ENCODE measurements around the gene IGLON5.
A peak's percentile ranks its signal among the peaks of the same experiment; 100 is the strongest.

The IGLON5 gene

GRCh38 chr19:51295382-51296126 is 15.9 kb upstream of the IGLON5 start:
- no peak for ATAC-seq
- TF ChIP-seq GLIS3 (CRISPR knock-in tag; IDR thresholded peaks at IDR 0.05) (no peak), SNAI2 (CRISPR knock-in tag; IDR thresholded peaks at IDR 0.05) (no peak), TSHZ2 (CRISPR knock-in tag; IDR thresholded peaks at IDR 0.05) (no peak), ESRRG (CRISPR knock-in tag; IDR thresholded peaks at IDR 0.05) (no peak), OSR1 (CRISPR knock-in tag; IDR thresholded peaks at IDR 0.05) (no peak), ZFP3 (CRISPR knock-in tag; IDR thresholded peaks at IDR 0.05) (no peak), ZNF70 (CRISPR knock-in tag; IDR thresholded peaks at IDR 0.05) (no peak), TOX (CRISPR knock-in tag; IDR thresholded peaks at IDR 0.05; ENCODE audit: borderline replicate concordance) (no peak)
- TF ChIP-seq, protein P1, sequence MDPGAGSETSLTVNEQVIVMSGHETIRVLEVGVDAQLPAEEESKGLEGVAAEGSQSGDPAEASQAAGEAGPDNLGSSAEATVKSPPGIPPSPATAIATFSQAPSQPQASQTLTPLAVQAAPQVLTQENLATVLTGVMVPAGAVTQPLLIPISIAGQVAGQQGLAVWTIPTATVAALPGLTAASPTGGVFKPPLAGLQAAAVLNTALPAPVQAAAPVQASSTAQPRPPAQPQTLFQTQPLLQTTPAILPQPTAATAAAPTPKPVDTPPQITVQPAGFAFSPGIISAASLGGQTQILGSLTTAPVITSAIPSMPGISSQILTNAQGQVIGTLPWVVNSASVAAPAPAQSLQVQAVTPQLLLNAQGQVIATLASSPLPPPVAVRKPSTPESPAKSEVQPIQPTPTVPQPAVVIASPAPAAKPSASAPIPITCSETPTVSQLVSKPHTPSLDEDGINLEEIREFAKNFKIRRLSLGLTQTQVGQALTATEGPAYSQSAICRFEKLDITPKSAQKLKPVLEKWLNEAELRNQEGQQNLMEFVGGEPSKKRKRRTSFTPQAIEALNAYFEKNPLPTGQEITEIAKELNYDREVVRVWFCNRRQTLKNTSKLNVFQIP (CRISPR knock-in tag; IDR thresholded peaks at IDR 0.05; ENCODE audit: borderline replicate concordance, low read depth) = no peak

DNA sequence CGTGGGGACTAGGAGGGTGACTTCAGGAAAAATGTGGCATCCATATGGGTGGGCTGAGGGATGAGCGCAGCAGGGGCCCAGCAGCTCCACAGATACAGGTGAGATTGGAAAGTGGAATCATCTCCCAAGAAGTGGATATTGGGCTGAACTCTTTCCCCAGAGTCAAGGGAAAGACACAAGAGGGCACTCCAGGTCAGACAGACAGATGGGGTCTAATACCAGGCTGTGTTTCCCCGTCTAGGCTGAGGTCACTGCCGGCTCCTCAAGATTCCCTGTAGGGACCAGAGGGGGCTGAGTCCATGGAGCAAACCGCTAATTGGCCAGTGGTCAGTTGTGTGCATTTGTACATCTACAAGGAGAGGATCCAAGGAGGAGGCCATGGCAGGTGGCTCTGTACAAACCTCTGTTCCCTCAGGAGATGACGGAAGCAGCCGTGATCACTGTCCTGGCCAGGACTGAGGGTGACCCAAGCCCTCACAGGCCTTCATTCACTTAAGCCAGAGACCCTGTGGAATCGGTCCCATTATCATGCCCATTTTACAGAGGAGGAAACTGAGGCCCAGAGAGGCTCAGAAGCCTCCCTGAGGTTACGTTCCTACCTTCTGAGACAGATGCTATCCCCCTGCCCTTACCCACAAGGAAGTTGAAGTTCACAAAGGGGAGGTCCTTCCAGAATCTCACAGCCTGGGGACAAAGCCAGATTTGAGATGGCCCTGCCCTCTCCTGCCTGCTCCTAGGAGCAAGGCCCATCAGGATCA is 14.9 kb upstream of the IGLON5 start:
- no peak for TF ChIP-seq RARB (CRISPR knock-in tag; IDR thresholded peaks at IDR 0.05)
- TF ChIP-seq, protein P2, sequence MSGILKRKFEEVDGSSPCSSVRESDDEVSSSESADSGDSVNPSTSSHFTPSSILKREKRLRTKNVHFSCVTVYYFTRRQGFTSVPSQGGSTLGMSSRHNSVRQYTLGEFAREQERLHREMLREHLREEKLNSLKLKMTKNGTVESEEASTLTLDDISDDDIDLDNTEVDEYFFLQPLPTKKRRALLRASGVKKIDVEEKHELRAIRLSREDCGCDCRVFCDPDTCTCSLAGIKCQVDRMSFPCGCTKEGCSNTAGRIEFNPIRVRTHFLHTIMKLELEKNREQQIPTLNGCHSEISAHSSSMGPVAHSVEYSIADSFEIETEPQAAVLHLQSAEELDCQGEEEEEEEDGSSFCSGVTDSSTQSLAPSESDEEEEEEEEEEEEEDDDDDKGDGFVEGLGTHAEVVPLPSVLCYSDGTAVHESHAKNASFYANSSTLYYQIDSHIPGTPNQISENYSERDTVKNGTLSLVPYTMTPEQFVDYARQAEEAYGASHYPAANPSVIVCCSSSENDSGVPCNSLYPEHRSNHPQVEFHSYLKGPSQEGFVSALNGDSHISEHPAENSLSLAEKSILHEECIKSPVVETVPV (CRISPR knock-in tag; IDR thresholded peaks at IDR 0.05) = no peak
- TF ChIP-seq ZFP3 (CRISPR knock-in tag; IDR thresholded peaks at IDR 0.05) = no peak
- no peak for TF ChIP-seq CSDC2 (CRISPR knock-in tag; IDR thresholded peaks at IDR 0.05)
- TF ChIP-seq SNAI2 (CRISPR knock-in tag; IDR thresholded peaks at IDR 0.05) = no peak
- TF ChIP-seq TSHZ2 (CRISPR knock-in tag; IDR thresholded peaks at IDR 0.05) = no peak
- no peak for TF ChIP-seq TOX (CRISPR knock-in tag; IDR thresholded peaks at IDR 0.05; ENCODE audit: borderline replicate concordance)
- TF ChIP-seq, protein P1 (CRISPR knock-in tag; IDR thresholded peaks at IDR 0.05; ENCODE audit: borderline replicate concordance, low read depth) = no peak
- TF ChIP-seq GLIS3 (CRISPR knock-in tag; IDR thresholded peaks at IDR 0.05) = no peak
- TF ChIP-seq ZC3H10 (CRISPR knock-in tag; IDR thresholded peaks at IDR 0.05) = no peak
- no peak for TF ChIP-seq ZNF8 (CRISPR knock-in tag; IDR thresholded peaks at IDR 0.05)
- peak; percentile 41 for ATAC-seq

GRCh38 chr19:51297406-51297805 is 14.0 kb upstream of the IGLON5 start:
- TF ChIP-seq TCF4 (CRISPR knock-in tag; IDR thresholded peaks at IDR 0.05; ENCODE audit: borderline replicate concordance) (no peak), ESRRG (CRISPR knock-in tag; IDR thresholded peaks at IDR 0.05) (no peak), CSDC2 (CRISPR knock-in tag; IDR thresholded peaks at IDR 0.05) (no peak), ZC3H10 (CRISPR knock-in tag; IDR thresholded peaks at IDR 0.05) (no peak), TSHZ2 (CRISPR knock-in tag; IDR thresholded peaks at IDR 0.05) (no peak), ZFP30 (CRISPR knock-in tag; IDR thresholded peaks at IDR 0.05) (no peak), ARNTL (CRISPR knock-in tag; IDR thresholded peaks at IDR 0.05; ENCODE audit: borderline replicate concordance, low read depth) (no peak), ZFP3 (CRISPR knock-in tag; IDR thresholded peaks at IDR 0.05) (no peak)

More at GRCh38 chr19:51297406-51297805, 14.0 kb upstream of the IGLON5 start:
- no peak for ATAC-seq

All from SK-N-SH treated with all-trans-retinoic acid at 6 μM for 48 hours (cell line).